ENCODE measurements around the gene OR10D3. TPM values are rescaled to one million over a fixed set of nuclear protein-coding genes. Genes with fewer than 3 reads are reported as not detected.

The OR10D3 gene
- total RNA-seq, 3 donors from 2014 or later = not detected

DNA sequence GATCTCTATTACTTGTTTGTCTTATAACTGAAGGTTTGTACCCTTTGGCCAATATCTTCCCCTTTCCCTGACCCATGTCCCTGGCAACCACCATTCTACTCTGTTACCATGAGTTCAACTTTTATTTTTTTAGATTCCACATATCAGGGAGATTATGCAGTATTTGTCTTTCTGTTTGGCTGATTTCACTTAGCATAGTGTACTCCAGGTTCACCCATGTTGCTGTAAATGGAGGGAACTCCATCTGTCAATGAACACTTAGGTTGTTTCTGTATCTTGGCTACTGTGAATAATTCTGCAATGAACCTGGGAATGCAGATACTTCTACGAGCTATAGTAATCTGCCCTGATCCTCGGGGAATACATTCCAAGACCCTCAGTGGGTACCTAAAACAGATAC lies 14.9 kb downstream of the OR10D3 start:
- DNase-seq = no peak
- Histone ChIP-seq H3K9me3 (no peaks in the 10 kb centered on the region), H3K4me3 (no peak overlapping the region), H3K36me3 (ENCODE audit: low read depth) (no peaks in the 10 kb centered on the region), H3K4me1 (ENCODE audit: low read depth) (no peaks in the 10 kb centered on the region)
- TF ChIP-seq, protein P1, sequence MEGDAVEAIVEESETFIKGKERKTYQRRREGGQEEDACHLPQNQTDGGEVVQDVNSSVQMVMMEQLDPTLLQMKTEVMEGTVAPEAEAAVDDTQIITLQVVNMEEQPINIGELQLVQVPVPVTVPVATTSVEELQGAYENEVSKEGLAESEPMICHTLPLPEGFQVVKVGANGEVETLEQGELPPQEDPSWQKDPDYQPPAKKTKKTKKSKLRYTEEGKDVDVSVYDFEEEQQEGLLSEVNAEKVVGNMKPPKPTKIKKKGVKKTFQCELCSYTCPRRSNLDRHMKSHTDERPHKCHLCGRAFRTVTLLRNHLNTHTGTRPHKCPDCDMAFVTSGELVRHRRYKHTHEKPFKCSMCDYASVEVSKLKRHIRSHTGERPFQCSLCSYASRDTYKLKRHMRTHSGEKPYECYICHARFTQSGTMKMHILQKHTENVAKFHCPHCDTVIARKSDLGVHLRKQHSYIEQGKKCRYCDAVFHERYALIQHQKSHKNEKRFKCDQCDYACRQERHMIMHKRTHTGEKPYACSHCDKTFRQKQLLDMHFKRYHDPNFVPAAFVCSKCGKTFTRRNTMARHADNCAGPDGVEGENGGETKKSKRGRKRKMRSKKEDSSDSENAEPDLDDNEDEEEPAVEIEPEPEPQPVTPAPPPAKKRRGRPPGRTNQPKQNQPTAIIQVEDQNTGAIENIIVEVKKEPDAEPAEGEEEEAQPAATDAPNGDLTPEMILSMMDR (IDR thresholded peaks at IDR 0.05) = no peak
- no peak for ATAC-seq
- intact Hi-C loops (cut with DNase I, micrococcal nuclease) = no loop called here

DNA sequence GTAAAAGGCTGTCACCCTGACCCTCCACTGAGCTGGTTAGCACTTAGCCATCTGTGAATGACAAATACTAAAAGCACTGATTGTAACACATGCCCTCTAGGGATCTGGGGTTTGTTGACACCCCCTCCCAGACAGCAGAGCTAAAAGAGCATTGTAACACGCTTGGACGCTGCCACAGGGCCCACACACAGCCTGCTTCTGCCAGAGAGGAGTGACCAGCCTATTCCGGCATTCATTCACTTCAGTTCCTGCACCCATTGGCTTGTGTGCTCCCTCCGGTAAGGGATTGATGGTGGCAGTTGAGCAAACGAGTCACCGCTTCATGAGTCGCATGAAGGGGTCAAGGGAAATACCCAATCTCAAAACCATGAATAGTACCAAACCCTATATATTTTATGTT lies 15.8 kb downstream of the OR10D3 start:
- TF ChIP-seq, protein P1 (IDR thresholded peaks at IDR 0.05) = no peak
- H3K9me3 ChIP-seq = no peaks in the 10 kb centered on the region
- no peaks in the 10 kb centered on the region for H3K4me1 ChIP-seq (ENCODE audit: low read depth)
- H3K36me3 ChIP-seq (ENCODE audit: low read depth) = no peaks in the 10 kb centered on the region
- H3K4me3 ChIP-seq = no peak overlapping the region
- no peak for ATAC-seq
- DNase-seq = no peak
- intact Hi-C loops (cut with DNase I, micrococcal nuclease) = no loop called here

GRCh38 chr11:124199702-124200101 lies 16.6 kb downstream of the OR10D3 start:
- TF ChIP-seq, protein P1 (IDR thresholded peaks at IDR 0.05) = no peak
- intact Hi-C loops (cut with DNase I, micrococcal nuclease) = no loop called here
- ATAC-seq (no peak), DNase-seq (no peak)
- Histone ChIP-seq H3K4me1 (ENCODE audit: low read depth) (no peaks in the 10 kb centered on the region), H3K9me3 (no peaks in the 10 kb centered on the region), H3K4me3 (no peak overlapping the region), H3K36me3 (ENCODE audit: low read depth) (no peaks in the 10 kb centered on the region)

DNA sequence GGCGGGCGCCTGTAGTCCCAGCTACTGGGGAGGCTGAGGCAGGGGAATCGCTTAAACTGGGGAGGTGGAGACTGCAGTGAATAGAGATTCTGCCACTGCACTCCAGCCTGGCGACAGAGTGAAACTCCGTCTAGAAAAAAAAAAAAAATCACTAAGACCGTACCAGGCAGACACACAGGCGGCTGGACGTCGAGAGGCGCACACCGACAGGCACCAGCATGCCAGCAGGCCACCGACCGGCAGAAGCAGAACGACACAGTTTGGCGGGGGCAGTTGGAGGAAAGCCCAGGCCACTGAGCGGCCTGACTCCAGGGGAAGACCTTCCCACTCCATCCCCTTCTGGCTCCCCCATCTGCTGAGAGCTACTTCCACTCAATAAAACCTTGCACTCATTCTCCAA lies 17.5 kb downstream of the OR10D3 start:
- intact Hi-C loops (cut with DNase I, micrococcal nuclease) = no loop called here
- TF ChIP-seq, protein P1 (IDR thresholded peaks at IDR 0.05) = no peak
- no peaks in the 10 kb centered on the region for H3K4me1 ChIP-seq (ENCODE audit: low read depth)
- H3K36me3 ChIP-seq (ENCODE audit: low read depth) = no peaks in the 10 kb centered on the region
- no peak for DNase-seq
- no peaks in the 10 kb centered on the region for H3K9me3 ChIP-seq
- no peak for ATAC-seq
- no peak overlapping the region for H3K4me3 ChIP-seq

DNA sequence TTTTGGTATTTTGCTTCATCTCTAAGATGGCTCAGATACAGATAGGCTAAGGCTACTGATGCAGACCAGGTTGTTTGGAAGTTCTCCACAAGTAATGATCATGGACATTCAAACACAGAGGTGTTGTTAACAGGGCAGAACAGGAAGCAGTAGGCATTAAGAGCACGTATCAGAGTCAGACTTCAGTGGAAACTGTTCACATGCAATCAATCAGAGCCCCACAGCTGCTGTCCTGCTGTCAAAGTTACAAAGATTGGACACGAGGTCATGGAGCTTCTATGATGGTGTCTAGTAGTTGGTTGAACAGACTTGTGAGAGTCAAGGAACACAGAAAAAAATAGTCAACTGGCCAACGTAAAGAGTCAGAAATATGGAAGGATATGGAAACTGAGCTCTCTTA lies 19.8 kb downstream of the OR10D3 start:
- no peaks in the 10 kb centered on the region for H3K9me3 ChIP-seq
- no peaks in the 10 kb centered on the region for H3K4me1 ChIP-seq (ENCODE audit: low read depth)
- intact Hi-C loops (cut with DNase I, micrococcal nuclease) = no loop called here
- no peaks in the 10 kb centered on the region for H3K36me3 ChIP-seq (ENCODE audit: low read depth)
- no peak for DNase-seq
- H3K4me3 ChIP-seq = no peak overlapping the region
- TF ChIP-seq, protein P1 (IDR thresholded peaks at IDR 0.05) = no peak
- ATAC-seq = no peak

- intact Hi-C loops (cut with DNase I, micrococcal nuclease) = no loop called here
- TF ChIP-seq, protein P1 (IDR thresholded peaks at IDR 0.05) = no peak
- Histone ChIP-seq H3K4me3 (no peak overlapping the region), H3K36me3 (ENCODE audit: low read depth) (no peaks in the 10 kb centered on the region), H3K4me1 (ENCODE audit: low read depth) (no peaks in the 10 kb centered on the region), H3K9me3 (no peaks in the 10 kb centered on the region)
- ATAC-seq (no peak), DNase-seq (no peak)
Observed at GRCh38 chr11:124204008-124204407, 20.9 kb downstream of the OR10D3 start.
